Measurements from ENCODE around the gene PAM16.

- TF ChIP-seq, protein P1, sequence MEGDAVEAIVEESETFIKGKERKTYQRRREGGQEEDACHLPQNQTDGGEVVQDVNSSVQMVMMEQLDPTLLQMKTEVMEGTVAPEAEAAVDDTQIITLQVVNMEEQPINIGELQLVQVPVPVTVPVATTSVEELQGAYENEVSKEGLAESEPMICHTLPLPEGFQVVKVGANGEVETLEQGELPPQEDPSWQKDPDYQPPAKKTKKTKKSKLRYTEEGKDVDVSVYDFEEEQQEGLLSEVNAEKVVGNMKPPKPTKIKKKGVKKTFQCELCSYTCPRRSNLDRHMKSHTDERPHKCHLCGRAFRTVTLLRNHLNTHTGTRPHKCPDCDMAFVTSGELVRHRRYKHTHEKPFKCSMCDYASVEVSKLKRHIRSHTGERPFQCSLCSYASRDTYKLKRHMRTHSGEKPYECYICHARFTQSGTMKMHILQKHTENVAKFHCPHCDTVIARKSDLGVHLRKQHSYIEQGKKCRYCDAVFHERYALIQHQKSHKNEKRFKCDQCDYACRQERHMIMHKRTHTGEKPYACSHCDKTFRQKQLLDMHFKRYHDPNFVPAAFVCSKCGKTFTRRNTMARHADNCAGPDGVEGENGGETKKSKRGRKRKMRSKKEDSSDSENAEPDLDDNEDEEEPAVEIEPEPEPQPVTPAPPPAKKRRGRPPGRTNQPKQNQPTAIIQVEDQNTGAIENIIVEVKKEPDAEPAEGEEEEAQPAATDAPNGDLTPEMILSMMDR (IDR thresholded peaks at IDR 0.05; ENCODE audit: low read depth, low read length, missing input control): no peak
- TF ChIP-seq, protein P2, sequence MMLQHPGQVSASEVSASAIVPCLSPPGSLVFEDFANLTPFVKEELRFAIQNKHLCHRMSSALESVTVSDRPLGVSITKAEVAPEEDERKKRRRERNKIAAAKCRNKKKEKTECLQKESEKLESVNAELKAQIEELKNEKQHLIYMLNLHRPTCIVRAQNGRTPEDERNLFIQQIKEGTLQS (IDR thresholded peaks at IDR 0.05): no peak
- TF ChIP-seq YY1 (IDR thresholded peaks at IDR 0.05) (no peak), RAD21 (IDR thresholded peaks at IDR 0.05) (no peak), GABPA (IDR thresholded peaks at IDR 0.05 in 1 of 2, conservative IDR thresholded peaks at IDR 0.05 in 1 of 2) (no peak), TAF1 (conservative IDR thresholded peaks at IDR 0.05) (no peak), SP1 (IDR thresholded peaks at IDR 0.05) (no peak), JUND (IDR thresholded peaks at IDR 0.05) (no peak), MAX (IDR thresholded peaks at IDR 0.05) (no peak), EGR1 (IDR thresholded peaks at IDR 0.05; ENCODE audit: low read depth in 2 of 2) (no peak)
- TF ChIP-seq, protein P3, sequence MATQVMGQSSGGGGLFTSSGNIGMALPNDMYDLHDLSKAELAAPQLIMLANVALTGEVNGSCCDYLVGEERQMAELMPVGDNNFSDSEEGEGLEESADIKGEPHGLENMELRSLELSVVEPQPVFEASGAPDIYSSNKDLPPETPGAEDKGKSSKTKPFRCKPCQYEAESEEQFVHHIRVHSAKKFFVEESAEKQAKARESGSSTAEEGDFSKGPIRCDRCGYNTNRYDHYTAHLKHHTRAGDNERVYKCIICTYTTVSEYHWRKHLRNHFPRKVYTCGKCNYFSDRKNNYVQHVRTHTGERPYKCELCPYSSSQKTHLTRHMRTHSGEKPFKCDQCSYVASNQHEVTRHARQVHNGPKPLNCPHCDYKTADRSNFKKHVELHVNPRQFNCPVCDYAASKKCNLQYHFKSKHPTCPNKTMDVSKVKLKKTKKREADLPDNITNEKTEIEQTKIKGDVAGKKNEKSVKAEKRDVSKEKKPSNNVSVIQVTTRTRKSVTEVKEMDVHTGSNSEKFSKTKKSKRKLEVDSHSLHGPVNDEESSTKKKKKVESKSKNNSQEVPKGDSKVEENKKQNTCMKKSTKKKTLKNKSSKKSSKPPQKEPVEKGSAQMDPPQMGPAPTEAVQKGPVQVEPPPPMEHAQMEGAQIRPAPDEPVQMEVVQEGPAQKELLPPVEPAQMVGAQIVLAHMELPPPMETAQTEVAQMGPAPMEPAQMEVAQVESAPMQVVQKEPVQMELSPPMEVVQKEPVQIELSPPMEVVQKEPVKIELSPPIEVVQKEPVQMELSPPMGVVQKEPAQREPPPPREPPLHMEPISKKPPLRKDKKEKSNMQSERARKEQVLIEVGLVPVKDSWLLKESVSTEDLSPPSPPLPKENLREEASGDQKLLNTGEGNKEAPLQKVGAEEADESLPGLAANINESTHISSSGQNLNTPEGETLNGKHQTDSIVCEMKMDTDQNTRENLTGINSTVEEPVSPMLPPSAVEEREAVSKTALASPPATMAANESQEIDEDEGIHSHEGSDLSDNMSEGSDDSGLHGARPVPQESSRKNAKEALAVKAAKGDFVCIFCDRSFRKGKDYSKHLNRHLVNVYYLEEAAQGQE (IDR thresholded peaks at IDR 0.05): no peak
- TF ChIP-seq, protein P4, sequence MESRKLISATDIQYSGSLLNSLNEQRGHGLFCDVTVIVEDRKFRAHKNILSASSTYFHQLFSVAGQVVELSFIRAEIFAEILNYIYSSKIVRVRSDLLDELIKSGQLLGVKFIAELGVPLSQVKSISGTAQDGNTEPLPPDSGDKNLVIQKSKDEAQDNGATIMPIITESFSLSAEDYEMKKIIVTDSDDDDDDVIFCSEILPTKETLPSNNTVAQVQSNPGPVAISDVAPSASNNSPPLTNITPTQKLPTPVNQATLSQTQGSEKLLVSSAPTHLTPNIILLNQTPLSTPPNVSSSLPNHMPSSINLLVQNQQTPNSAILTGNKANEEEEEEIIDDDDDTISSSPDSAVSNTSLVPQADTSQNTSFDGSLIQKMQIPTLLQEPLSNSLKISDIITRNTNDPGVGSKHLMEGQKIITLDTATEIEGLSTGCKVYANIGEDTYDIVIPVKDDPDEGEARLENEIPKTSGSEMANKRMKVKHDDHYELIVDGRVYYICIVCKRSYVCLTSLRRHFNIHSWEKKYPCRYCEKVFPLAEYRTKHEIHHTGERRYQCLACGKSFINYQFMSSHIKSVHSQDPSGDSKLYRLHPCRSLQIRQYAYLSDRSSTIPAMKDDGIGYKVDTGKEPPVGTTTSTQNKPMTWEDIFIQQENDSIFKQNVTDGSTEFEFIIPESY (IDR thresholded peaks at IDR 0.05): no peak
These were observed 14.2 kb downstream of the PAM16 start for GRCh38 chr16:4336701-4337539.
